Uterus (tissue), 4 donors: Measurements from ENCODE around the gene IGFBP3. TPM values are rescaled to one million over a fixed set of nuclear protein-coding genes. Genes with fewer than 3 reads are reported as not detected.

ENCODE experiments used
- DNase-seq, 2 donors: peaks; one replicate each; pipeline ENCODE4 v3.0.0-alpha.2; 2019 to 2020
- H3K27ac ChIP-seq, 2 donors: fragments of 200-600 bp; sonication (generic); 1 replicate in 1 of 2; 2 replicates in 1 of 2; pipeline ENCODE4 v1.5.1; 2016 to 2018
- H3K27me3 ChIP-seq, 2 donors: fragments of 200-600 bp; sonication (generic); one replicate each; pipeline ENCODE4 v1.5.1; 2018 to 2019; ENCODE audit warnings: control low read depth in 1 of 2
- H3K36me3 ChIP-seq, 2 donors: fragments of 200-600 bp; sonication (generic); one replicate each; pipeline ENCODE4 v1.5.1; 2019; ENCODE audit warnings: control low read depth in 1 of 2
- H3K4me1 ChIP-seq, 2 donors: fragments of 200-600 bp; sonication (generic); one replicate each; pipeline ENCODE4 v1.5.1; 2018 to 2019; ENCODE audit warnings: control low read depth in 1 of 2
- H3K4me3 ChIP-seq, 2 donors: fragments of 200-600 bp; sonication (generic); 1 replicate in 1 of 2; 2 replicates in 1 of 2; pipeline ENCODE4 v1.5.1; 2018 to 2019; ENCODE audit warnings: mild to moderate bottlenecking in 1 of 2
- H3K9me3 ChIP-seq, 2 donors: fragments of 200-600 bp; sonication (generic); one replicate each; pipeline ENCODE4 v1.5.1; 2019; ENCODE audit warnings: control low read depth in 1 of 2
- CTCF ChIP-seq, 4 experiments: fragments of 200-600 bp in 2 of 4; fragments of 450-650 bp in 2 of 4; sonication (generic) in 2 of 4; IDR thresholded peaks; one replicate each; pipeline ENCODE4 v1.5.1; 2016 to 2019; ENCODE audit warnings: antibody characterized with exemption in 4 of 4, mild to moderate bottlenecking in 2 of 4, moderate library complexity in 1 of 4
- POLR2A ChIP-seq, 2 donors: fragments of 450-650 bp; IDR thresholded peaks; one replicate each; pipeline ENCODE4 v1.6.1; 2016; ENCODE audit warnings: antibody characterized with exemption in 2 of 2, mild to moderate bottlenecking in 1 of 2, moderate library complexity in 1 of 2
- intact Hi-C: fragments of 100-400 bp; cut with DNase I; formaldehyde crosslinking; loops from one replicate; pipeline ENCODE4 v1.15.1; 2023; ENCODE audit warnings: low total_unique reads
- total RNA-seq, 4 donors: library from RNA; depleted of rRNA in 3 of 4; stranded (reverse); fragments of >200 nt in 3 of 4; gene quantifications; one replicate each; pipeline versions ENCODE4 v1.1.0 to v1.2.4, GENCODE V29; 2014 to 2023
- donor health status: DM: yes; HTN: yes; CAD: no.

Gene IGFBP3
- total RNA-seq, 4 donors from 2014 or later, result 202 to 345 (median 319) TPM

- Histone ChIP-seq H3K27ac (no peak overlapping the region), H3K36me3 (no peaks in the 10 kb centered on the region), H3K27me3 (no peaks in the 10 kb centered on the region), H3K4me3 (no peak overlapping the region), H3K9me3 (no peaks in the 10 kb centered on the region), H3K4me1 (no peaks in the 10 kb centered on the region)
- intact Hi-C loops, result no loop called here
- no peak for DNase-seq
- TF ChIP-seq POLR2A (IDR thresholded peaks at IDR 0.05) (no peak), CTCF (IDR thresholded peaks at IDR 0.05) (no peak)
Observed at GRCh38 chr7:45909561-45909960, 11.5 kb downstream of the IGFBP3 start.

- no peak for DNase-seq
- intact Hi-C loops, result no loop called here
- H3K27ac ChIP-seq, result no peak overlapping the region
- no peaks in the 10 kb centered on the region for H3K27me3 ChIP-seq
- TF ChIP-seq POLR2A (IDR thresholded peaks at IDR 0.05) (no peak), CTCF (IDR thresholded peaks at IDR 0.05) (no peak)
- H3K9me3 ChIP-seq, result no peaks in the 10 kb centered on the region
- H3K36me3 ChIP-seq, result no peaks in the 10 kb centered on the region
- no peak overlapping the region for H3K4me3 ChIP-seq
- H3K4me1 ChIP-seq, result no peaks in the 10 kb centered on the region
Observed at GRCh38 chr7:45902820-45903219, 18.3 kb downstream of the IGFBP3 start.

GRCh38 chr7:45901566-45901965, 19.5 kb downstream of the IGFBP3 start:
- TF ChIP-seq CTCF (IDR thresholded peaks at IDR 0.05) (no peak), POLR2A (IDR thresholded peaks at IDR 0.05) (no peak)
- Histone ChIP-seq H3K36me3 (no peaks in the 10 kb centered on the region), H3K4me1 (no peaks in the 10 kb centered on the region), H3K27me3 (no peaks in the 10 kb centered on the region), H3K27ac (no peak overlapping the region), H3K4me3 (no peak overlapping the region), H3K9me3 (no peaks in the 10 kb centered on the region)
- DNase-seq, result no peak
- intact Hi-C loops, result no loop called here

- Histone ChIP-seq H3K27me3 (no peaks in the 10 kb centered on the region), H3K36me3 (no peaks in the 10 kb centered on the region), H3K9me3 (no peaks in the 10 kb centered on the region), H3K4me1 (no peaks in the 10 kb centered on the region), H3K4me3 (no peak overlapping the region), H3K27ac (no peak overlapping the region)
- intact Hi-C loops, result no loop called here
- TF ChIP-seq POLR2A (IDR thresholded peaks at IDR 0.05) (no peak), CTCF (IDR thresholded peaks at IDR 0.05) (no peak)
- no peak for DNase-seq
Observed at GRCh38 chr7:45898222-45898621, 22.9 kb downstream of the IGFBP3 start.

- H3K9me3 ChIP-seq, result no peaks in the 10 kb centered on the region
- no peaks in the 10 kb centered on the region for H3K27me3 ChIP-seq
- H3K36me3 ChIP-seq, result no peaks in the 10 kb centered on the region
- no peaks in the 10 kb centered on the region for H3K4me1 ChIP-seq
- H3K27ac ChIP-seq, result no peak overlapping the region
- no peak overlapping the region for H3K4me3 ChIP-seq
- TF ChIP-seq POLR2A (IDR thresholded peaks at IDR 0.05), result no peak
- no peak for TF ChIP-seq CTCF (IDR thresholded peaks at IDR 0.05)
- no peak for DNase-seq
- intact Hi-C loops, result no loop called here
Observed at GRCh38 chr7:45897042-45897690, 23.9 kb downstream of the IGFBP3 start.
